Measurements from ENCODE around the gene ADARB2.

Gene ADARB2

GRCh38 chr10:1634239-1634638 lies 103.1 kb downstream of the ADARB2 start:
- DNase-seq (ENCODE audit: extremely low spot score), result no peak
- ChIA-PET POLR2A (no interaction called here), CTCF (no interaction called here)
- TF ChIP-seq LEF1 (IDR thresholded peaks at IDR 0.05; ENCODE audit: borderline replicate concordance) (no peak), FOXM1 (IDR thresholded peaks at IDR 0.05; ENCODE audit: borderline replicate concordance) (no peak), ZNF384 (IDR thresholded peaks at IDR 0.05) (no peak), ARNT (IDR thresholded peaks at IDR 0.05) (no peak), TARDBP (IDR thresholded peaks at IDR 0.05) (no peak), ELF4 (IDR thresholded peaks at IDR 0.05) (no peak)

- no peak for DNase-seq (ENCODE audit: extremely low spot score)
- no peak for TF ChIP-seq ELF4 (IDR thresholded peaks at IDR 0.05)
- TF ChIP-seq LEF1 (IDR thresholded peaks at IDR 0.05; ENCODE audit: borderline replicate concordance), result no peak
- no peak for TF ChIP-seq TARDBP (IDR thresholded peaks at IDR 0.05)
- no peak for TF ChIP-seq ARNT (IDR thresholded peaks at IDR 0.05)
- POLR2A ChIA-PET, result no interaction called here
- CTCF ChIA-PET, result no interaction called here
Observed at GRCh38 chr10:1633783-1634182, 103.5 kb downstream of the ADARB2 start.

GRCh38 chr10:1632596-1632995 lies 104.7 kb downstream of the ADARB2 start:
- CTCF ChIA-PET, result no interaction called here
- DNase-seq (ENCODE audit: extremely low spot score), result no peak
- TF ChIP-seq SP1 (IDR thresholded peaks at IDR 0.05), result no peak
- TF ChIP-seq BHLHE40 (IDR thresholded peaks at IDR 0.05; ENCODE audit: borderline replicate concordance), result no peak
- no peak for TF ChIP-seq FOXA1 (IDR thresholded peaks at IDR 0.05)
- no peak for TF ChIP-seq NFRKB (IDR thresholded peaks at IDR 0.05)
- no peak for TF ChIP-seq HDGF (IDR thresholded peaks at IDR 0.05; ENCODE audit: borderline replicate concordance)
- no peak for TF ChIP-seq ELF4 (IDR thresholded peaks at IDR 0.05)
- no peak for TF ChIP-seq PKNOX1 (IDR thresholded peaks at IDR 0.05)
- POLR2A ChIA-PET, result no interaction called here

GRCh38 chr10:1632141-1632540 lies 105.2 kb downstream of the ADARB2 start:
- no peak for DNase-seq (ENCODE audit: extremely low spot score)
- CTCF ChIA-PET, result no interaction called here
- TF ChIP-seq HDGF (IDR thresholded peaks at IDR 0.05; ENCODE audit: borderline replicate concordance), result no peak
- TF ChIP-seq SUZ12 (IDR thresholded peaks at IDR 0.05), result no peak
- TF ChIP-seq ARNT (IDR thresholded peaks at IDR 0.05), result no peak
- TF ChIP-seq LEF1 (IDR thresholded peaks at IDR 0.05; ENCODE audit: borderline replicate concordance), result no peak
- TF ChIP-seq L3MBTL2 (conservative IDR thresholded peaks at IDR 0.05), result no peak
- no peak for TF ChIP-seq FOXK2 (IDR thresholded peaks at IDR 0.05)
- POLR2A ChIA-PET, result no interaction called here

GRCh38 chr10:1631282-1631681 lies 106.0 kb downstream of the ADARB2 start:
- POLR2A ChIA-PET, result no interaction called here
- TF ChIP-seq ARNT (IDR thresholded peaks at IDR 0.05), result no peak
- CTCF ChIA-PET, result no interaction called here
- DNase-seq (ENCODE audit: extremely low spot score), result no peak

- TF ChIP-seq ARNT (IDR thresholded peaks at IDR 0.05), result no peak
- no peak for TF ChIP-seq BHLHE40 (IDR thresholded peaks at IDR 0.05; ENCODE audit: borderline replicate concordance)
- TF ChIP-seq CTBP1 (IDR thresholded peaks at IDR 0.05; ENCODE audit: borderline replicate concordance), result no peak
- TF ChIP-seq ZNF384 (IDR thresholded peaks at IDR 0.05), result no peak
- TF ChIP-seq HDGF (IDR thresholded peaks at IDR 0.05; ENCODE audit: borderline replicate concordance), result no peak
- TF ChIP-seq FOXA1 (IDR thresholded peaks at IDR 0.05), result no peak
- ChIA-PET POLR2A (no interaction called here), CTCF (no interaction called here)
- DNase-seq (ENCODE audit: extremely low spot score), result no peak
Observed at GRCh38 chr10:1630304-1630703, 107.0 kb downstream of the ADARB2 start.

- CTCF ChIA-PET, result no interaction called here
- DNase-seq (ENCODE audit: extremely low spot score), result no peak
- POLR2A ChIA-PET, result no interaction called here
- no peak for TF ChIP-seq SP1 (IDR thresholded peaks at IDR 0.05)
- no peak for TF ChIP-seq HDGF (IDR thresholded peaks at IDR 0.05; ENCODE audit: borderline replicate concordance)
- no peak for TF ChIP-seq PKNOX1 (IDR thresholded peaks at IDR 0.05)
- no peak for TF ChIP-seq FOXM1 (IDR thresholded peaks at IDR 0.05; ENCODE audit: borderline replicate concordance)
- TF ChIP-seq CTBP1 (IDR thresholded peaks at IDR 0.05; ENCODE audit: borderline replicate concordance), result no peak
- no peak for TF ChIP-seq L3MBTL2 (conservative IDR thresholded peaks at IDR 0.05)
- TF ChIP-seq NFRKB (IDR thresholded peaks at IDR 0.05), result no peak
- no peak for TF ChIP-seq BHLHE40 (IDR thresholded peaks at IDR 0.05; ENCODE audit: borderline replicate concordance)
- TF ChIP-seq SUZ12 (IDR thresholded peaks at IDR 0.05), result no peak
- TF ChIP-seq ELF4 (IDR thresholded peaks at IDR 0.05), result no peak
- TF ChIP-seq ARNT (IDR thresholded peaks at IDR 0.05), result no peak
- TF ChIP-seq FOXA1 (IDR thresholded peaks at IDR 0.05), result no peak
- TF ChIP-seq TARDBP (IDR thresholded peaks at IDR 0.05), result no peak
- no peak for TF ChIP-seq FOXK2 (IDR thresholded peaks at IDR 0.05)
- TF ChIP-seq ZNF384 (IDR thresholded peaks at IDR 0.05), result no peak
Observed at GRCh38 chr10:1629326-1630198, 107.8 kb downstream of the ADARB2 start.

- no peak for TF ChIP-seq PKNOX1 (IDR thresholded peaks at IDR 0.05)
- TF ChIP-seq TARDBP (IDR thresholded peaks at IDR 0.05), result no peak
- no peak for TF ChIP-seq NFRKB (IDR thresholded peaks at IDR 0.05)
- no peak for TF ChIP-seq SP1 (IDR thresholded peaks at IDR 0.05)
- no peak for TF ChIP-seq CTBP1 (IDR thresholded peaks at IDR 0.05; ENCODE audit: borderline replicate concordance)
- TF ChIP-seq SUZ12 (IDR thresholded peaks at IDR 0.05), result no peak
- no peak for TF ChIP-seq FOXK2 (IDR thresholded peaks at IDR 0.05)
- no peak for TF ChIP-seq ARNT (IDR thresholded peaks at IDR 0.05)
- ChIA-PET CTCF (no interaction called here), POLR2A (no interaction called here)
- DNase-seq (ENCODE audit: extremely low spot score), result no peak
Observed at GRCh38 chr10:1628757-1629156, 108.6 kb downstream of the ADARB2 start.

All from HEK293T (cell line).